Suprapubic skin (tissue), 4 donors: Measurements from ENCODE around the gene APBB3.

Experiments
- EP300 ChIP-seq: sonication (generic); formaldehyde crosslinking; IDR thresholded peaks from one replicate; pipeline ENCODE4 v1.6.1; 2017; ENCODE audit warnings: antibody characterized with exemption
- POLR2A ChIP-seq, 2 donors: fragments of 450-650 bp; IDR thresholded peaks; one replicate each; pipeline ENCODE4 v1.6.1; 2017; ENCODE audit warnings: antibody characterized with exemption in 2 of 2, mild to moderate bottlenecking in 2 of 2, moderate library complexity in 2 of 2
- POLR2AphosphoS5 ChIP-seq, 3 donors: sonication (generic); formaldehyde crosslinking; IDR thresholded peaks; one replicate each; pipeline ENCODE4 v1.6.1; 2017; ENCODE audit warnings: antibody characterized with exemption in 3 of 3
- TF ChIP-seq, protein P1 (sequence below), 2 donors: fragments of 200-600 bp in 1 of 2; fragments of 450-650 bp in 1 of 2; sonication (generic) in 1 of 2; IDR thresholded peaks; one replicate each; pipeline ENCODE4 v1.5.1; 2016 to 2019; ENCODE audit warnings: antibody characterized with exemption in 2 of 2, mild to moderate bottlenecking in 1 of 2, moderate library complexity in 1 of 2

DNA sequence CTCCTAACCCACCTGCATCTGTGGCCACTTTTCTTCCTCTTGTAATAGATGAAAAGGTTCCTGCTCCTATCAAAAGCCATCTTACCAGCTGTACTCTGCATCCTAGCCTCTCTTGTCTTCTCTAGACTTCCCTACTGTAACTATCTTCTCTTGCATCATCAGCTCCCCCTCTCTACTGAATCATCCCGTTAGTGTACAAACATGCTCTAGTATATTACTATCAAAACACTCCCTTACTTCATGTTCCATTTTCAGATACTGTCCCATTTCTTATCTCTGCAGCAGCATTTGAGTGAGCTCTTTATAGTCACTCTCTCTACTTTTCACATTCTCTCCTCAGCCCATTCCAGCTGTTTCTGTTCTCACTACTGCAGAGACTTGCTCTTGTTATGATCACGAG is 9.9 kb downstream of the APBB3 start:
- TF ChIP-seq, protein P1, sequence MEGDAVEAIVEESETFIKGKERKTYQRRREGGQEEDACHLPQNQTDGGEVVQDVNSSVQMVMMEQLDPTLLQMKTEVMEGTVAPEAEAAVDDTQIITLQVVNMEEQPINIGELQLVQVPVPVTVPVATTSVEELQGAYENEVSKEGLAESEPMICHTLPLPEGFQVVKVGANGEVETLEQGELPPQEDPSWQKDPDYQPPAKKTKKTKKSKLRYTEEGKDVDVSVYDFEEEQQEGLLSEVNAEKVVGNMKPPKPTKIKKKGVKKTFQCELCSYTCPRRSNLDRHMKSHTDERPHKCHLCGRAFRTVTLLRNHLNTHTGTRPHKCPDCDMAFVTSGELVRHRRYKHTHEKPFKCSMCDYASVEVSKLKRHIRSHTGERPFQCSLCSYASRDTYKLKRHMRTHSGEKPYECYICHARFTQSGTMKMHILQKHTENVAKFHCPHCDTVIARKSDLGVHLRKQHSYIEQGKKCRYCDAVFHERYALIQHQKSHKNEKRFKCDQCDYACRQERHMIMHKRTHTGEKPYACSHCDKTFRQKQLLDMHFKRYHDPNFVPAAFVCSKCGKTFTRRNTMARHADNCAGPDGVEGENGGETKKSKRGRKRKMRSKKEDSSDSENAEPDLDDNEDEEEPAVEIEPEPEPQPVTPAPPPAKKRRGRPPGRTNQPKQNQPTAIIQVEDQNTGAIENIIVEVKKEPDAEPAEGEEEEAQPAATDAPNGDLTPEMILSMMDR (IDR thresholded peaks at IDR 0.05), result no peak
- TF ChIP-seq POLR2A (IDR thresholded peaks at IDR 0.05), result no peak
- no peak for TF ChIP-seq POLR2AphosphoS5 (IDR thresholded peaks at IDR 0.05)
- TF ChIP-seq EP300, result no peak
